Loucy (cell line): ENCODE measurements around the gene TMEM208.
A peak's percentile ranks its signal among the peaks of the same experiment; 100 is the strongest.

Experiments used
- CTCF ChIP-seq: fragments of 200-600 bp; sonication (generic); conservative IDR thresholded peaks from 2 replicates; pipeline ENCODE4 v1.5.1; 2014; ENCODE audit warnings: mild to moderate bottlenecking, antibody characterized with exemption, low read length
- EZH2phosphoT487 ChIP-seq: fragments of 200-600 bp; IDR thresholded peaks from 2 replicates; pipeline ENCODE4 v1.6.1; 2018; ENCODE audit warnings: antibody characterized with exemption, mild to moderate bottlenecking, moderate library complexity, borderline replicate concordance

DNA sequence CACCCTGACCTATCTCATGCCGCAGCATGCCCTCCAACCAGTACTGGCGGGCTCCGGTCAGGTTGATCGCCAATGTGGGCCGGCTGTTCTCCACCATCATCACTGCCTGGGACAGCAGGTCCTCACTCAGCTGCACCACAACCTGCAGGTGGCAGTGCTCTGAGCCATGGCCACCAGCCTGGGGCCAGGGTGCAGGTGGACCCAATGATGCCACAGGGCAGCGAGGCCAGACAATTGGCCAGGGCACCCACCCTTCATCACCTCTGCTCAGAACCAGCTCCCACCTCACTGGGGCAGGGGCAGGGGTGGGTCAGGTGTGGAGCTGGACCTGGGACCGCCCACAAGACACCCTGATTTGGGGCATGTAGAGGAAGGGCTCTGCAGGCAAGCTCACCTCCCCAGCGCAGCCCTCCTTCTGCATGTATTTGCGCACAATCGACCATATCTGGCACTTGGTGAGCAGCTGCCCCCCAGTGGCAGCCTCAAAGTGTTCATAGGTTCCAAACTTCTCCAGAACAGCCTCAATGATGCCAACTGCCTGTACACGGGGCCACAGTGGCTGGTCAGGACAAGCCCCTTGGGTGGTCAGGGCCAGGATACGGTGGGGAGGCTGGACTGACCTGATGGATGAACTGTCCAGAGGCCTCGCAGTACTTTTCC lies 47.4 kb upstream of the TMEM208 start:
- peak; percentile 39; the same call in 1 of the 2 replicates for TF ChIP-seq CTCF
- TF ChIP-seq EZH2phosphoT487 = no peak
